ENCODE results near the gene SHANK1.

Gene SHANK1

GRCh38 chr19:50716178-50717025 is 3.2 kb downstream of the SHANK1 start:
- no peak overlapping the region for H3K4me3 ChIP-seq (ENCODE audit: low read depth, low read length)
- DNase-seq: no peak
- no peaks in the 10 kb centered on the region for H3K4me1 ChIP-seq
- TF ChIP-seq CTCF (IDR thresholded peaks at IDR 0.05; ENCODE audit: low read depth, low read length): no peak
- H3K27me3 ChIP-seq: peaks cover 16% of the 10 kb centered on the region
- H3K9me3 ChIP-seq: no peaks in the 10 kb centered on the region
- no peaks in the 10 kb centered on the region for H3K36me3 ChIP-seq

GRCh38 chr19:50713556-50714236 is 5.9 kb downstream of the SHANK1 start:
- TF ChIP-seq CTCF (IDR thresholded peaks at IDR 0.05; ENCODE audit: low read depth, low read length): no peak
- Histone ChIP-seq H3K4me1 (no peaks in the 10 kb centered on the region), H3K27me3 (peaks cover 16% of the 10 kb centered on the region), H3K9me3 (no peaks in the 10 kb centered on the region), H3K36me3 (no peaks in the 10 kb centered on the region), H3K4me3 (ENCODE audit: low read depth, low read length) (no peak overlapping the region)
- no peak for DNase-seq

GRCh38 chr19:50712833-50713232 is 6.8 kb downstream of the SHANK1 start:
- no peaks in the 10 kb centered on the region for H3K4me1 ChIP-seq
- no peak for TF ChIP-seq CTCF (IDR thresholded peaks at IDR 0.05; ENCODE audit: low read depth, low read length)
- peaks cover 13% of the 10 kb centered on the region for H3K27me3 ChIP-seq
- DNase-seq: no peak
- H3K9me3 ChIP-seq: no peaks in the 10 kb centered on the region
- no peaks in the 10 kb centered on the region for H3K36me3 ChIP-seq
- no peak overlapping the region for H3K4me3 ChIP-seq (ENCODE audit: low read depth, low read length)

- Histone ChIP-seq H3K4me1 (no peaks in the 10 kb centered on the region), H3K36me3 (no peaks in the 10 kb centered on the region), H3K9me3 (no peaks in the 10 kb centered on the region), H3K27me3 (peaks cover 3% of the 10 kb centered on the region; the same call in 1 of the 2 replicates), H3K4me3 (ENCODE audit: low read depth, low read length) (no peak overlapping the region)
- DNase-seq: no peak
- TF ChIP-seq CTCF (IDR thresholded peaks at IDR 0.05; ENCODE audit: low read depth, low read length): no peak
Measured at GRCh38 chr19:50711805-50712204, 7.8 kb downstream of the SHANK1 start.

GRCh38 chr19:50711196-50711595 is 8.4 kb downstream of the SHANK1 start:
- Histone ChIP-seq H3K9me3 (no peaks in the 10 kb centered on the region), H3K4me3 (ENCODE audit: low read depth, low read length) (no peak overlapping the region), H3K27me3 (no peaks in the 10 kb centered on the region), H3K4me1 (no peaks in the 10 kb centered on the region), H3K36me3 (no peaks in the 10 kb centered on the region)
- TF ChIP-seq CTCF (IDR thresholded peaks at IDR 0.05; ENCODE audit: low read depth, low read length): no peak
- no peak for DNase-seq

GRCh38 chr19:50710612-50711011 is 9.0 kb downstream of the SHANK1 start:
- no peak for DNase-seq

More at GRCh38 chr19:50710612-50711011, 9.0 kb downstream of the SHANK1 start:
- no peak for TF ChIP-seq CTCF (IDR thresholded peaks at IDR 0.05; ENCODE audit: low read depth, low read length)
- no peaks in the 10 kb centered on the region for H3K27me3 ChIP-seq
- H3K9me3 ChIP-seq: no peaks in the 10 kb centered on the region
- no peaks in the 10 kb centered on the region for H3K4me1 ChIP-seq
- no peaks in the 10 kb centered on the region for H3K36me3 ChIP-seq
- H3K4me3 ChIP-seq (ENCODE audit: low read depth, low read length): no peak overlapping the region

All from BE2C (cell line).